Activated CD8-positive, alpha-beta T cell treated with anti-CD3 and anti-CD28 coated beads for 36 hours (primary cell): ENCODE data around the gene CD34. TPM values are rescaled to one million over a fixed set of nuclear protein-coding genes. Genes with fewer than 3 reads are reported as not detected.

Experiments
- ATAC-seq: fragments of 200-7000 bp; cut with Tn5 transposase; one replicate; pipeline ENCODE4 v1.10.0; 2021; ENCODE audit warnings: mild to moderate bottlenecking, moderate library complexity
- CTCF ChIA-PET: fragments of 350-600 bp; sonication (Branson Sonifier 250); formaldehyde crosslinking; loops from one replicate; lab custom pipeline; 2021; ENCODE audit warnings: antibody characterized with exemption; lab: Charles Lee
- POLR2A ChIA-PET: fragments of 350-600 bp; sonication (Branson Sonifier 250); formaldehyde crosslinking; loops from one replicate; lab custom pipeline; 2021; ENCODE audit warnings: antibody characterized with exemption; lab: Charles Lee
- DNase-seq: peaks from one replicate; pipeline ENCODE4 v3.0.0-alpha.2; 2020
- H3K27ac Mint-ChIP-seq: one replicate; pipeline ENCODE4 v1.8.0; 2021; ENCODE audit warnings: mild to moderate bottlenecking, mixed read lengths
- H3K27me3 Mint-ChIP-seq: one replicate; pipeline ENCODE4 v1.8.0; 2021; ENCODE audit warnings: mixed read lengths
- H3K36me3 Mint-ChIP-seq: one replicate; pipeline ENCODE4 v1.8.0; 2021; ENCODE audit warnings: low read depth, mixed read lengths
- H3K4me1 Mint-ChIP-seq: one replicate; pipeline ENCODE4 v1.8.0; 2021; ENCODE audit warnings: low read depth, mixed read lengths
- H3K4me3 Mint-ChIP-seq: one replicate; pipeline ENCODE4 v1.8.0; 2021; ENCODE audit warnings: mild to moderate bottlenecking, moderate library complexity, mixed read lengths
- H3K9me3 Mint-ChIP-seq: one replicate; pipeline ENCODE4 v1.8.0; 2021; ENCODE audit warnings: mixed read lengths
- intact Hi-C: fragments of 100-400 bp; cut with micrococcal nuclease; formaldehyde crosslinking; loops from one replicate; pipeline ENCODE4 v1.10.0; 2022
- total RNA-seq, 2 experiments: library from RNA; stranded (reverse); gene quantifications; one replicate each; pipeline ENCODE4 v1.2.3, GENCODE V29; 2021
- TF ChIP-seq, protein P1 (sequence below): fragments of 200-600 bp; IDR thresholded peaks from one replicate; pipeline ENCODE4 v1.8.0; 2022; ENCODE audit warnings: antibody characterized with exemption, mild to moderate bottlenecking

The CD34 gene
- total RNA-seq, 2 experiments from 2014 or later, result 0.04 to 0.05 TPM

GRCh38 chr1:207833956-207834660 lies 76.8 kb downstream of the CD34 start:
- ChIA-PET CTCF (interaction anchor here (0.7 to 11.3 kb wide), 7 partner anchors 8 to 129 kb away, joined by 3 to 387 read pairs (median 7); no protein-coding TSS in a partner anchor), POLR2A (interaction anchor here (0.6 to 2.0 kb wide), 6 partner anchors 12 to 40 kb away, joined by 3 to 7 read pairs (median 5); no protein-coding TSS in a partner anchor)
- H3K36me3 Mint-ChIP-seq, result peaks cover 37% of the 10 kb centered on the region
- H3K9me3 Mint-ChIP-seq, result no peaks in the 10 kb centered on the region
- ATAC-seq, result no peak
- intact Hi-C loops, result no loop called here
- TF ChIP-seq, protein P1, sequence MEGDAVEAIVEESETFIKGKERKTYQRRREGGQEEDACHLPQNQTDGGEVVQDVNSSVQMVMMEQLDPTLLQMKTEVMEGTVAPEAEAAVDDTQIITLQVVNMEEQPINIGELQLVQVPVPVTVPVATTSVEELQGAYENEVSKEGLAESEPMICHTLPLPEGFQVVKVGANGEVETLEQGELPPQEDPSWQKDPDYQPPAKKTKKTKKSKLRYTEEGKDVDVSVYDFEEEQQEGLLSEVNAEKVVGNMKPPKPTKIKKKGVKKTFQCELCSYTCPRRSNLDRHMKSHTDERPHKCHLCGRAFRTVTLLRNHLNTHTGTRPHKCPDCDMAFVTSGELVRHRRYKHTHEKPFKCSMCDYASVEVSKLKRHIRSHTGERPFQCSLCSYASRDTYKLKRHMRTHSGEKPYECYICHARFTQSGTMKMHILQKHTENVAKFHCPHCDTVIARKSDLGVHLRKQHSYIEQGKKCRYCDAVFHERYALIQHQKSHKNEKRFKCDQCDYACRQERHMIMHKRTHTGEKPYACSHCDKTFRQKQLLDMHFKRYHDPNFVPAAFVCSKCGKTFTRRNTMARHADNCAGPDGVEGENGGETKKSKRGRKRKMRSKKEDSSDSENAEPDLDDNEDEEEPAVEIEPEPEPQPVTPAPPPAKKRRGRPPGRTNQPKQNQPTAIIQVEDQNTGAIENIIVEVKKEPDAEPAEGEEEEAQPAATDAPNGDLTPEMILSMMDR, result no peak
- no peaks in the 10 kb centered on the region for H3K27me3 Mint-ChIP-seq
- no peak overlapping the region for H3K4me3 Mint-ChIP-seq
- H3K4me1 Mint-ChIP-seq, result peaks cover 94% of the 10 kb centered on the region
- peak overlapping the region; percentile 84 for H3K27ac Mint-ChIP-seq
- DNase-seq, result no peak

- Mint-ChIP-seq H3K4me1 (peaks cover 94% of the 10 kb centered on the region), H3K36me3 (peaks cover 33% of the 10 kb centered on the region), H3K9me3 (no peaks in the 10 kb centered on the region), H3K27me3 (no peaks in the 10 kb centered on the region), H3K27ac (peak overlapping the region; percentile 91), H3K4me3 (no peak overlapping the region)
- ChIA-PET POLR2A (interaction anchor here (0.6 to 3.6 kb wide), 9 partner anchors 11 to 50 kb away, joined by 3 to 14 read pairs (median 6); no protein-coding TSS in a partner anchor), CTCF (interaction anchor here (0.7 to 11.3 kb wide), 6 partner anchors 9 to 130 kb away, joined by 3 to 387 read pairs (median 9); no protein-coding TSS in a partner anchor)
- DNase-seq (no peak), ATAC-seq (no peak)
- TF ChIP-seq, protein P1, result no peak
- intact Hi-C loops, result no loop called here
These were observed 77.5 kb downstream of the CD34 start for GRCh38 chr1:207833381-207833780.

DNA sequence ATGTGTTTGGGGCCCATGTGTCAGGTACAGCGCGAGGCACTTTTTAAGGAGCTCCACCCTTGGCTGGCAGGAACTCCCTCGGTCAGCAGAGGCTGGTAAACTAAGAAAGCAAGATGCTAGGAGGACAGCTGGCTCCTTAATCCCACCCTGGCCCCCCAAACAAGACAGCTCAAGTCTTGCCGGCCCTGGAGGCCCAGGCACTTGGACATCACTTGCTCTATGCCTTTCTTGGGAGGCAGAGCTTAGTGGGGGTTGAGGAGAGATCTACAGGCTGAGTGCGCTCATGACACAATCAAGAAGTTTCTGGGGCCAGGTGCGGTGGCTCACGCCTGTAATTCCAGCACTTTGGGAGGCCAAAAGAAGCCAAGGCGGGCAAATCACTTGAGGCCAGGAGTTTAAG lies 78.1 kb downstream of the CD34 start:
- H3K4me1 Mint-ChIP-seq, result peaks cover 96% of the 10 kb centered on the region
- no peak overlapping the region for H3K4me3 Mint-ChIP-seq
- ChIA-PET CTCF (interaction anchor here (0.8 to 11.3 kb wide), 5 partner anchors 9 to 130 kb away, joined by 3 to 387 read pairs (median 11); no protein-coding TSS in a partner anchor), POLR2A (interaction anchor here (0.7 to 3.6 kb wide), 11 partner anchors 9 to 80 kb away, joined by 3 to 14 read pairs (median 4); no protein-coding TSS in a partner anchor)
- ATAC-seq (no peak), DNase-seq (no peak)
- TF ChIP-seq, protein P1, result no peak
- peaks cover 31% of the 10 kb centered on the region for H3K36me3 Mint-ChIP-seq
- no peaks in the 10 kb centered on the region for H3K27me3 Mint-ChIP-seq
- H3K9me3 Mint-ChIP-seq, result no peaks in the 10 kb centered on the region
- intact Hi-C loops, result no loop called here
- H3K27ac Mint-ChIP-seq, result peak overlapping the region; percentile 91

DNA sequence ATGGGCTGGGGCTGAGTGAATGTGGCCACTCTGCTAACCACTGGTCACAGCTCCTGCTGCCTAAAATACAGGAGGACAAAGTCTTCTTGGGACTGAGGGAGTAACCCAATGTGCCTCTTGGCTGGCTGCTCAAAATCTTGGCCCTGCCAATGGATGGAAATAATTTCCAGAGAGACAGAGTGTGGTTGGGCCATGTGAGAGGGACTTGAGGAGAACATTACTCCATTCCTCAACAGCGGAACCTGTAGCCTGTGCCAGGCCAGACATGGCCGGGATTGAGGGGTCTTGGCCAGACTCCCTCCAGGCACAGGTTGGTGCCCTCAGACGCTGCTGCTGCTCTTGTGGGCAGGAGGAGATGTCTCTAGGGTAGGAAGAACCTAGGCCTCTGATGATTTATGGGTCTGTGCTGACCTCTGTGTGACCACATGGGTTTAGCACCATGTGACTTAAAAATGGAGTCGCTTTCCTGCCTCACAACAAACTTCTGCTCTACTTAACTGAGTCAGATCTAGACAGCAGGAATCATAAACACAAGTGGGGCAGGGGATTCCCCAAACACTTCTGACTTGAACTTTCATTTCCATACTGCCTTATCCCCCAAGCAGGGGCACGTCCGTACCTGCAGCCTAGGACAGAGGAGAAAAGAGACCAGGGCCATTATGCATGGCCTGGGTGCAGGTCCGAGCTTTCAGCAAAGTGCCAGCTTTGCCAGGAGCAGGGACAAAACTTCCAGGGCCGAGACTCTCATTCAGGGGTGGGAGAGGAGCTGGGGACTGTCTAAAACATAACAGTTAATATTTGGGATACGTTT lies 79.2 kb downstream of the CD34 start:
- POLR2A ChIA-PET, result interaction anchor here (0.6 to 3.6 kb wide), 8 partner anchors 8 to 79 kb away, joined by 3 to 14 read pairs (median 4); no protein-coding TSS in a partner anchor
- Mint-ChIP-seq H3K36me3 (peaks cover 24% of the 10 kb centered on the region), H3K4me3 (peak overlapping the region; percentile 58), H3K27me3 (no peaks in the 10 kb centered on the region), H3K9me3 (no peaks in the 10 kb centered on the region), H3K4me1 (peaks cover 96% of the 10 kb centered on the region), H3K27ac (peak overlapping the region; percentile 91)
- intact Hi-C loops, result no loop called here
- TF ChIP-seq, protein P1, result no peak
- ATAC-seq (peak; percentile 91), DNase-seq (peak; percentile 81)
- CTCF ChIA-PET, result interaction anchor here (0.6 to 11.3 kb wide), 6 partner anchors 17 to 131 kb away, joined by 3 to 387 read pairs (median 6); no protein-coding TSS in a partner anchor

Other genes with a start within 250 kb of the CD34 start
- gene CD46, start 159.1 kb downstream of the CD34 start, total RNA-seq, result 10 to 100 TPM; 77.7 to 84.3 TPM